ENCODE measurements around the gene SCN10A.

Gene SCN10A

GRCh38 chr3:38816026-38816425 is at the start of gene SCN10A:
Gene SCN10A (minus strand): TSS chr3:38816217. CDS start chr3:38794010, 22,207 bp downstream.
- no peak for TF ChIP-seq GATA3 (IDR thresholded peaks at IDR 0.05; ENCODE audit: low read depth, low read length)
- TF ChIP-seq GATA2 (IDR thresholded peaks at IDR 0.05; ENCODE audit: low read depth, low read length), result no peak

- no peak for TF ChIP-seq GATA3 (IDR thresholded peaks at IDR 0.05; ENCODE audit: low read depth, low read length)
- no peak for TF ChIP-seq GATA2 (IDR thresholded peaks at IDR 0.05; ENCODE audit: low read depth, low read length)
These were observed 37.0 kb upstream of the SCN10A start for GRCh38 chr3:38853011-38853410.

GRCh38 chr3:38843898-38844297 is 27.9 kb upstream of the SCN10A start:
- no peak for TF ChIP-seq GATA3 (IDR thresholded peaks at IDR 0.05; ENCODE audit: low read depth, low read length)
- TF ChIP-seq GATA2 (IDR thresholded peaks at IDR 0.05; ENCODE audit: low read depth, low read length), result no peak

- no peak for TF ChIP-seq GATA3 (IDR thresholded peaks at IDR 0.05; ENCODE audit: low read depth, low read length)
- no peak for TF ChIP-seq GATA2 (IDR thresholded peaks at IDR 0.05; ENCODE audit: low read depth, low read length)
These were observed 26.4 kb upstream of the SCN10A start for GRCh38 chr3:38842266-38842965.

GRCh38 chr3:38840987-38841386 is 25.0 kb upstream of the SCN10A start:
- TF ChIP-seq GATA2 (IDR thresholded peaks at IDR 0.05; ENCODE audit: low read depth, low read length), result no peak
- no peak for TF ChIP-seq GATA3 (IDR thresholded peaks at IDR 0.05; ENCODE audit: low read depth, low read length)

- TF ChIP-seq GATA2 (IDR thresholded peaks at IDR 0.05; ENCODE audit: low read depth, low read length) (no peak), GATA3 (IDR thresholded peaks at IDR 0.05; ENCODE audit: low read depth, low read length) (no peak)
These were observed 21.3 kb upstream of the SCN10A start for GRCh38 chr3:38837358-38837757.

GRCh38 chr3:38836561-38836960 is 20.5 kb upstream of the SCN10A start:
- TF ChIP-seq GATA3 (IDR thresholded peaks at IDR 0.05; ENCODE audit: low read depth, low read length) (no peak), GATA2 (IDR thresholded peaks at IDR 0.05; ENCODE audit: low read depth, low read length) (no peak)

GRCh38 chr3:38835939-38836338 is 19.9 kb upstream of the SCN10A start:
- no peak for TF ChIP-seq GATA3 (IDR thresholded peaks at IDR 0.05; ENCODE audit: low read depth, low read length)

GRCh38 chr3:38834717-38835116 is 18.7 kb upstream of the SCN10A start:
- no peak for TF ChIP-seq GATA2 (IDR thresholded peaks at IDR 0.05; ENCODE audit: low read depth, low read length)
- no peak for TF ChIP-seq GATA3 (IDR thresholded peaks at IDR 0.05; ENCODE audit: low read depth, low read length)

- TF ChIP-seq GATA2 (IDR thresholded peaks at IDR 0.05; ENCODE audit: low read depth, low read length) (no peak), GATA3 (IDR thresholded peaks at IDR 0.05; ENCODE audit: low read depth, low read length) (no peak)
These were observed 18.1 kb upstream of the SCN10A start for GRCh38 chr3:38834110-38834509.

GRCh38 chr3:38829404-38829803 is 13.4 kb upstream of the SCN10A start:
- TF ChIP-seq GATA2 (IDR thresholded peaks at IDR 0.05; ENCODE audit: low read depth, low read length) (no peak), GATA3 (IDR thresholded peaks at IDR 0.05; ENCODE audit: low read depth, low read length) (no peak)

- TF ChIP-seq GATA2 (IDR thresholded peaks at IDR 0.05; ENCODE audit: low read depth, low read length), result no peak
- TF ChIP-seq GATA3 (IDR thresholded peaks at IDR 0.05; ENCODE audit: low read depth, low read length), result no peak
These were observed 12.7 kb upstream of the SCN10A start for GRCh38 chr3:38828681-38829080.

GRCh38 chr3:38827791-38828190 is 11.8 kb upstream of the SCN10A start:
- TF ChIP-seq GATA3 (IDR thresholded peaks at IDR 0.05; ENCODE audit: low read depth, low read length) (no peak), GATA2 (IDR thresholded peaks at IDR 0.05; ENCODE audit: low read depth, low read length) (no peak)

GRCh38 chr3:38826001-38826400 is 10.0 kb upstream of the SCN10A start:
- TF ChIP-seq GATA2 (IDR thresholded peaks at IDR 0.05; ENCODE audit: low read depth, low read length) (no peak), GATA3 (IDR thresholded peaks at IDR 0.05; ENCODE audit: low read depth, low read length) (no peak)

- TF ChIP-seq GATA3 (IDR thresholded peaks at IDR 0.05; ENCODE audit: low read depth, low read length), result no peak
- no peak for TF ChIP-seq GATA2 (IDR thresholded peaks at IDR 0.05; ENCODE audit: low read depth, low read length)
These were observed 8.3 kb upstream of the SCN10A start for GRCh38 chr3:38824349-38824748.

- no peak for TF ChIP-seq GATA3 (IDR thresholded peaks at IDR 0.05; ENCODE audit: low read depth, low read length)
- TF ChIP-seq GATA2 (IDR thresholded peaks at IDR 0.05; ENCODE audit: low read depth, low read length), result no peak
These were observed 7.7 kb upstream of the SCN10A start for GRCh38 chr3:38823722-38824121.

Data from SH-SY5Y (cell line).